T-helper 17 cell (primary cell): ENCODE results near the gene POLR3E. TPM values are rescaled to one million over a fixed set of nuclear protein-coding genes. Genes with fewer than 3 reads are reported as not detected.
"Not testable (repeated sequence)": the region's sequence is repeated elsewhere in the genome, so short reads cannot be mapped to it uniquely, and the experiment has no call there.

Source experiments
- ATAC-seq: fragments of 150-1000 bp; cut with Tn5 transposase; 2 replicates; pipeline ENCODE4 v1.10.0; 2021; ENCODE audit warnings: mild to moderate bottlenecking, moderate library complexity
- DNase-seq, 3 donors: peaks; one replicate each; pipeline versions ENCODE4 v3.0.0 to v3.0.0-alpha.2; 2020 to 2021
- H3K9me3 ChIP-seq: one replicate; pipeline ENCODE4 v1.7.0; 2013; ENCODE audit warnings: low read length, mild to moderate bottlenecking; ENCODE audit not compliant: control insufficient read depth, poor library complexity, severe bottlenecking
- H3K27ac Mint-ChIP-seq: one replicate; pipeline ENCODE4 v1.8.0; 2022; ENCODE audit warnings: mild to moderate bottlenecking, moderate library complexity, mixed read lengths
- H3K27me3 Mint-ChIP-seq: one replicate; pipeline ENCODE4 v1.8.0; 2022; ENCODE audit warnings: mixed read lengths
- H3K36me3 Mint-ChIP-seq: one replicate; pipeline ENCODE4 v1.8.0; 2022; ENCODE audit warnings: low read depth, mixed read lengths
- H3K4me1 Mint-ChIP-seq: one replicate; pipeline ENCODE4 v1.8.0; 2022; ENCODE audit warnings: mild to moderate bottlenecking, mixed read lengths
- H3K4me3 Mint-ChIP-seq: one replicate; pipeline ENCODE4 v1.8.0; 2022; ENCODE audit warnings: mild to moderate bottlenecking, moderate library complexity, mixed read lengths
- total RNA-seq, 4 donors: library from RNA in 2 of 4; stranded (reverse) in 2 of 4; gene quantifications; one replicate each; pipeline ENCODE4 v1.2.3 and lab custom pipeline; 2022 to 2026

Gene POLR3E
- total RNA-seq, 2 donors from 2014 or later = 159 to 219 TPM

DNA sequence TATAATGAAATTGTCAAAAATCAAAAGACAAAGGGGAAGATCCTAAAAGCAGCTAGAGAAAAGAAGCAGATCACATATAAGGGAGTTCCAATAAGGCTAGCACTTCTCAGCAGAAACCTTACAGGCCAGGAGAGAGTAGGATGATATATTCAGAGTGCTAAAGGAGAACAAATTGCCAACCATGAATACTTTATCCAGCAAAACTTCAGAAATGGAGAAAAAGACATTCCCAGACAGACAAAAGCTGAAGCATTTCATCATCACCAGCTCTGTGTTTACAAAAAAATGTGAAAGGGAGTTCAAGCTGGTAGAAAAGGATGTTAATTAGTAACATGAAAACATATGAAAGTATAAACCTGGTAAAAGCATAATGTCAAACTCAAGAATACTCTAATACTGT lies 39.8 kb downstream of the POLR3E start:
- ATAC-seq (no peak), DNase-seq (no peak)
- Mint-ChIP-seq H3K4me1 (peaks cover 3% of the 10 kb centered on the region), H3K27ac (no peak overlapping the region), H3K4me3 (no peak overlapping the region), H3K27me3 (no peaks in the 10 kb centered on the region), H3K36me3 (peaks cover 4% of the 10 kb centered on the region)
- peaks cover 18% of the 10 kb centered on the region for H3K9me3 ChIP-seq

DNA sequence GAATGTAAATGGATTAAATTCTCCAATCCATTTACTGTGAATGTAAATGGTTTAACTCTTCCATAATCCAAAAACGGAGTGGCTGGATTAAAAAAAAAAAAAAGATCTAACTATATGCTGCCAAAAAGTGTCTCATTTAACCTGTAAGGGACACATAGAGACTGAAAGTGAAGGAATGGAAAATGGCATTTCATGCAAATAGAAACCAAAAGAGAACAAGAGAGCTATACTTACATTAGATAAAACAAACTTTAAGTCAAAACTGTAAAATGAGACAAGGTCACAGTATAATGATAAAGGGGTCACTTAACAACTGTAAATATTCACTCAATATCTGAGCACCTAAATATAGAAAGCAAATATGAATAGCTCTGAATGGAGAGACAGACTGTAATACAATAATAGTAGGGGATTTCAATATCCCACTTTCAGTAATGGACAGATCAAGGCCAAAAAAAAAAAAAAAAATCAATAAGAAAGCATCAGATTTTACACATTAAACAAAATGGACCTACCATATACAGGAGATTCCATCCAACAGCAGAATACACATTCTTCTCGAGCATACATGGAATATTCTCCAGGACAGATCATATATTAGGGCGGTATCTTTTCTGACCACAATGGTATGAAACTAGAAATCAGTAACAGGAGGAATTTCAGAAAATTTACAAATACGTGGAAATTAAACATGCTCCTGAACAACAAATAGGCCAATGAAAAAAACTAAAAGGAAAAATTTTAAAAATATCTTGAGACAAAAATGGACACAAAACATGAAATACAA lies 40.8 kb downstream of the POLR3E start:
- no peak for DNase-seq
- peaks cover 18% of the 10 kb centered on the region for H3K9me3 ChIP-seq
- H3K36me3 Mint-ChIP-seq = peaks cover 4% of the 10 kb centered on the region
- peaks cover 5% of the 10 kb centered on the region for H3K4me1 Mint-ChIP-seq
- H3K27ac Mint-ChIP-seq = no peak overlapping the region
- no peak overlapping the region for H3K4me3 Mint-ChIP-seq
- no peak for ATAC-seq
- H3K27me3 Mint-ChIP-seq = no peaks in the 10 kb centered on the region

DNA sequence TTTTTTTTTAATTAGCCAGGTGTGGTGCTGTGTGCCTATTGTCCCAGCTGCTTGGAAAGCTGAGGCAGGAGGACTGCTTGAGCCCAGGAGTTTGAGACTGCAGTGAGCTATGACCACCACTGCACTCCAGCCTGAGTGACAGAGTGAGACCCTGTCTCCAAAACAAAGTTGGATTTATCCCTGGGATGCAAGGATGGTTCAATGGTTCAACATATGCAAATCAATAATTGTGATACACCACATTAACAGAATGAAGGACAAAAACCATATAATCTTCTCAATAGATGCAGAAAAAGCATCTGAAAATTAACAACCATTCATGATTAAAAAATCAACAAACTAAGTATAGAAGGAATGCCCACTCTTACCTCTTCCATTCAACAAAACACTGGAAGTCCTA lies 43.7 kb downstream of the POLR3E start:
- Mint-ChIP-seq H3K4me3 (no peak overlapping the region), H3K36me3 (peaks cover 2% of the 10 kb centered on the region), H3K4me1 (peaks cover 6% of the 10 kb centered on the region), H3K27me3 (no peaks in the 10 kb centered on the region), H3K27ac (peak overlapping the region; percentile 44)
- no peak for DNase-seq
- peaks cover 18% of the 10 kb centered on the region for H3K9me3 ChIP-seq
- ATAC-seq = no peak

DNA sequence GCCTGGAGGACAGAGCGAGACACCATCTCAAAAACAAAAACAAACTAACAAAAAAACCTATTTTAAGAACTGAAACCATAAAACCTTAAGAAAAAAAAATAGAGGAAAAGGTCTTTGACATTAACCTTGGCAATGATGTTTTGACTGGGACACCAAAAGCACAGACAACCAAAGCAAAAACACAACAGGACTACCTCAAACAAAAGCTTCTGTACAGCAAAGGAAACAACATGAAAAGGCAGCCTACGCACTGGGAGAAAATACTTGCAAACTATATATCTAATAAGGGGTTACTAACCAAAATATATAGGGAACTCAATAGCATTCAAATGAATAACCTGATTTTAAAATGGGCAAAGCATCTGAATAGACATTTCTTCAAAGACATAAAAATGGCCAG lies 44.9 kb downstream of the POLR3E start:
- Mint-ChIP-seq H3K4me3 (no peak overlapping the region), H3K4me1 (peaks cover 7% of the 10 kb centered on the region), H3K27me3 (no peaks in the 10 kb centered on the region), H3K36me3 (peaks cover 2% of the 10 kb centered on the region), H3K27ac (no peak overlapping the region)
- no peak for DNase-seq
- H3K9me3 ChIP-seq = peaks cover 13% of the 10 kb centered on the region
- no peak for ATAC-seq

DNA sequence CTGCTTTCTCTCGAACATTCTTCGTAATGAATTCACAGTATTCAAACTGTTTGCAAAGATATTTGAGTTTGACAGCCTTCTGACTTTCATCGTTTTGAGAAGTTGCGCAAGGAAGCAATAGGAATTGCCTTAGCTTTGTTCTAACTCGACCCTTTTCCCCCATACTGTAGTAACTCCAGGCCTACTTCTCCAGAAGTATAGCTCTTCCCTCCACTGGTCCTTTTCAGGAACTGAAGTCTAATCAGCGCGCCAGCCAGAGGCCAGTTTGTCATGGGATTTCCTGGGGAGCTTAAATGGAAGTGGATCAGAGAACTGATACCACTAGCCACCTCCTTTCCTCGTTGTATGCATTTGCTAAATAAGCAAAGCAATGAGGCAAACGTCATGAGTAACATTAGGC lies 49.3 kb downstream of the POLR3E start:
- H3K4me3 Mint-ChIP-seq = no peak overlapping the region
- H3K36me3 Mint-ChIP-seq = peaks cover 6% of the 10 kb centered on the region
- no peaks in the 10 kb centered on the region for H3K27me3 Mint-ChIP-seq
- DNase-seq (no peak), ATAC-seq (no peak)
- peak overlapping the region; percentile 45 for H3K27ac Mint-ChIP-seq
- peaks cover 13% of the 10 kb centered on the region for H3K4me1 Mint-ChIP-seq
- H3K9me3 ChIP-seq = peaks cover under 1% of the 10 kb centered on the region

DNA sequence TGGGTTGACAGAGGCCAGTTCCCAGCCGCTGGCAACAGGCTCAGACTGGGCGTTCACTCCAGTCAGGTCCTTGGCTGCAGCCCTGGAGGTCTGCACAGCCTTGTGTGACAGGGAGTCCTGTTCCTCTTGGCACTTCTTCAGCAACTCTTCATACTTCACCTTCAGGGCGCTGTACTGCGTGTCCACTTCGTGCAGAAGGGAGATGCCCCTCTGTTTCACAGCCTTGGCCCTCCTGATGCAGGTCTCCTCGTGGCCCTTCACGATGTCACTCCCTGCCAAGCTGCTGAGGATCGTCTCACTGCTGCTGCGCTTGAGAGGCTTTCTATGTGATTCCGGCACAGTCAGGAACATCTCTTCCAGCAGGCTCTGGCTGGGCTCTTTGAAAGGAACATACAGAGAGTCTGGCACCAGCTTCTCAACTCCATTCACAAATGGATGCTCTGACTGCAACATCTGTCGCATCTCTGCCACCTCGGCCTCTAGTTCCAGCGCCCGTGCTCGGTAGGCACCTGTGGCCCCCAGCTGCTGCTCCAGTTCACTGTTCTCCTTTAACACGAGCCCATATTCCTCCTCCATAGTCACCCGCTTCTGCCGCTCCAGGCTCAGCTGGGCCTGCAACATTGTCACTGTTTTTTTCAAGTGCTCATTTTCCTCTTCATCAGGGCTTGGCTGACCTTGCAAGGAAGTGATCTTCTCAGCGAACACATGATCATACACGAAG lies 50.1 kb downstream of the POLR3E start:
- peaks cover 6% of the 10 kb centered on the region for H3K36me3 Mint-ChIP-seq
- DNase-seq (no peak), ATAC-seq (no peak)
- no peaks in the 10 kb centered on the region for H3K27me3 Mint-ChIP-seq
- no peak overlapping the region for H3K4me3 Mint-ChIP-seq
- no peaks in the 10 kb centered on the region for H3K9me3 ChIP-seq
- H3K4me1 Mint-ChIP-seq = peaks cover 15% of the 10 kb centered on the region
- H3K27ac Mint-ChIP-seq = peak overlapping the region; percentile 45

DNA sequence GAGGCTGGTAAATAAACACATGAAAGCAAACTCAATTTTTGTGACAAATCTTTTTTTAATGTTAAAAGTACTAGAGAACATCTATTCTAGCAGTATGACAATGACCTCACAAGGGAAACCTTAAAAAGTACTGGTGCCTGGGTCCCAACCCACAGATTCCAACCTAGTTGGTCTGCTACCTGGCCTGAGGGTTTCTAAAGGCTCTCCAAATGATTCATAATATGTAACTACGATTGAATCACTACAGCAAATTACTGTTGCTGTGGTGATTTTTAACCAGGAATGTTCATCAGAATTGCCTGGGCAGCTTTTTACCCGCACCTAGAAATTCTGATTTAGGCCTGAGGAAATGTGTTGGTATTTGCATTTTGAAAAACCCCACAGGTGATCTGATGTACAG lies 51.1 kb downstream of the POLR3E start:
- Mint-ChIP-seq H3K27me3 (no peaks in the 10 kb centered on the region), H3K4me3 (no peak overlapping the region), H3K27ac (no peak overlapping the region), H3K4me1 (peaks cover 15% of the 10 kb centered on the region), H3K36me3 (peaks cover 6% of the 10 kb centered on the region)
- no peaks in the 10 kb centered on the region for H3K9me3 ChIP-seq
- DNase-seq (no peak), ATAC-seq (no peak)

DNA sequence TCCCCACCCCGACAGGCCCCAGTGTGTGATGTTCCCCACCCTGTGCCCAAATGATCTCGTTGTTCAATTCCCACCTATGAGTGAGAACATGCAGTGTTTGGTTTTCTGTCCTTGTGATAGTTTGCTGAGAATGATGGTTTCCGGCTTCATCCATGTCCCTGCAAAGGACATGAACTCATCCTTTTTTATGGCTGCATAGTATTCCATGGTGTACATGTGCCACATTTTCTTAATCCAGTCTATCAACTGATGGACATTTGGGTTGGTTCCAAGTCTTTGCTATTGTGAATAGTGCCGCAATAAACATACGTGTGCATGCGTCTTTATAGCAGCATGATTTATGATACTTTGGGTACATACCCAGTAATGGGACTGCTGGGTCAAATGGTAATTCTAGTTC lies 53.8 kb downstream of the POLR3E start:
- H3K36me3 Mint-ChIP-seq, H3K9me3 ChIP-seq, H3K4me3 Mint-ChIP-seq, DNase-seq, H3K27me3 Mint-ChIP-seq, ATAC-seq: not testable (repeated sequence)
- Mint-ChIP-seq H3K27ac (peak overlapping the region; percentile 4), H3K4me1 (peaks cover 33% of the 10 kb centered on the region)

DNA sequence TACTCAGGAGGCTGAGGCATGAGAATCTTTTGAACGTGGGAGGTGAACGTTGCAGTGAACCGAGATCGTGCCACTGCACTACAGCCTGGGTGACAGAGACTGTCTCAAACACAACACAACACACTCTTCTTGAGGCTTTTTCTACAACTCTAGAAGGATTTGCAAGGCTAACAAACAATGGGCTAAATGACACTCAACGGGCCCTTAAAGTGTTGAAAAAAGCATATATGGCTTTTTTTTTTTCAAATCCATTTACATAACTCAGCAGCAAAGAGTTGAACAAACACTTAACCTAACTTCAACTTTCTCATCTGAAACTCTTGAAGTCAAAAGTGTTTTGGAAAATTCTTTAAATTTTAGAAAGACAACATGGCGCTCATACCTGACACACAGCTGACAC lies 54.9 kb downstream of the POLR3E start:
- Mint-ChIP-seq H3K4me3 (no peak overlapping the region), H3K36me3 (peaks cover 8% of the 10 kb centered on the region), H3K4me1 (peaks cover 33% of the 10 kb centered on the region), H3K27me3 (no peaks in the 10 kb centered on the region), H3K27ac (peak overlapping the region; percentile 4)
- ATAC-seq (no peak), DNase-seq (no peak)
- no peaks in the 10 kb centered on the region for H3K9me3 ChIP-seq

DNA sequence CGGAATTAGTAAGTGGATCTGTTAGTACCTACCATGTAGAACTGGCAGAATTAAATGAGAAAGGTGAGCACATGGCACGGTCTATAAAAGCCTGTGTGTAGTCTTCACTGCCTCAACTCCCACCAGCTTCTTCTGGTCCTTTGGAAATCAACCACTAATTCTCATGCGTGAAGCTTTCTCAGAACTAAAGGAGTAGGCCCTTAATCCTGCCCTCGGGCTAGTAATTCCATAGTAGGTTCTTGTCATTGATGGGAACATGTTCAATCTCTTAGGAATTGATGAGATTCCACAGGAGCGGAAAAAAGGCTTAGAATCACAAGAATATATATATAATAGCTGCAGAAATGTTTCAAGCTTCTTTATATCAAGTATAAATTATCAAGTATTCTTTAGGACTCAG lies 55.5 kb downstream of the POLR3E start:
- H3K9me3 ChIP-seq = no peaks in the 10 kb centered on the region
- ATAC-seq (no peak), DNase-seq (no peak)
- H3K36me3 Mint-ChIP-seq = peaks cover 7% of the 10 kb centered on the region
- H3K27ac Mint-ChIP-seq = peak overlapping the region; percentile 9
- no peaks in the 10 kb centered on the region for H3K27me3 Mint-ChIP-seq
- H3K4me1 Mint-ChIP-seq = peaks cover 37% of the 10 kb centered on the region
- H3K4me3 Mint-ChIP-seq = no peak overlapping the region

DNA sequence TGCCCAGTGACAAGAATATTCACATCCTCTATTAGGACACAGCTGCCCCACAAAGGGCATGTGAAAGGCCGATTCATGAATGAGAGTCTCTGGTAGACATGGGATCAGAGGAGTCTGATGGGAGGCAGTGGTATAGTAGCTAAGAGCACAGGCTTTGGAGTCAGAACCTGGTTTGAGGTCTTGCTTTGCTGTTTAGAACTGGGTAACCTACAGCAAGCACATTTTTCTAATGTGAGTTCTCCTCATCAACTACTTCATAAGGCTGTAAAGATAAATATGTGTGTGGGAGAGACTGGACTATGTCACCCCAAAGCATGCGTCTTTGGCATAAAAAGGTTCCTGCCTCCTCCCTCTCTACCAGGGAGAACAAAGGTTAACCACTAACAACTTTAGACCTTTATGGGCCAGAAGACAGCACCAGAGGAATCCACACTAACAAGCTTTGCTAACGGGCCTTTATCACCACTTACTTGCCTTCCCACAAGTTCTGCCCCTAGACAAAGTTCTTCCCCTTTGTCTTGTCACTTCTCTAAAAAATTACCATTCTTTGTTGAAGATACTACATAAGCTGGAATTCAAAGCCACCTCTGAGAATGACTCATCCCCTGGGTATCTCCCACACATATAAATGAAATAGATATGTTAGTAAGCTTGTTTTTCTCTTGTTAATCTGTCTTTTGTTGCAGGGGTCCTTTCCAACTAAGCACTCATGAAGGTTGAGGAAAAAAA lies 56.1 kb downstream of the POLR3E start:
- Mint-ChIP-seq H3K27me3 (no peaks in the 10 kb centered on the region), H3K4me1 (peaks cover 42% of the 10 kb centered on the region), H3K27ac (peak overlapping the region; percentile 94), H3K36me3 (peaks cover 7% of the 10 kb centered on the region), H3K4me3 (peak overlapping the region; percentile 21)
- peak; percentile 36 for ATAC-seq
- H3K9me3 ChIP-seq = no peaks in the 10 kb centered on the region
- DNase-seq = no peak

DNA sequence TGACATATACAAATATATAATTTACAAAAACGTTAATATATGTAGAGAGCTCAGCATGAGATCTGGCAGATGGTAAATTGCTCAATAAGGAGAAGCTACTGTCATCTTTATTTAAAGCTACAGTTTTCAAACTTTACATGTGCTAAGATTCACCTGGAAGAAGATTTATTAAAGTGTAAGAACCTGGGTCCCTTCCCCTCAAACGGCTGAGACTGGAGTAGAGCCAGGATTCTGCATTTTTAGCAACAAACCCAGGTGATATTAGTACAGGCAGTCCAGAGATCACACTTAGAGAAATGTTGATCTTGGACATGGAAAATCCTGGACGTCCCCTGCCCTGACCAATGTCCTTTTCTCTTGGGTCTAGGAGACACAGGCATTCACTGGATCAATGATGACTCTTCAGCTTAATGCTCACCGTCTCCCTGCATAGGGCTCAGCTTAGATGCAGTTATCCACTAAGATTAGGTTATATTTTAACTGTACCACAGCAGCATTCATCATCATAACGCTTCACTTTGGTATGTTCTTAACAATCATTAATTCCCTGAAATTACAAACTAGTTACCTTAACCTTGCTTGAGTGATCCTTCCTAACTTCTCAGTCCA lies 56.8 kb downstream of the POLR3E start:
- H3K9me3 ChIP-seq = no peaks in the 10 kb centered on the region
- ATAC-seq (no peak), DNase-seq (no peak)
- no peak overlapping the region for H3K4me3 Mint-ChIP-seq
- H3K27me3 Mint-ChIP-seq = no peaks in the 10 kb centered on the region
- peak overlapping the region; percentile 94 for H3K27ac Mint-ChIP-seq
- H3K36me3 Mint-ChIP-seq = peaks cover 7% of the 10 kb centered on the region
- peaks cover 42% of the 10 kb centered on the region for H3K4me1 Mint-ChIP-seq

DNA sequence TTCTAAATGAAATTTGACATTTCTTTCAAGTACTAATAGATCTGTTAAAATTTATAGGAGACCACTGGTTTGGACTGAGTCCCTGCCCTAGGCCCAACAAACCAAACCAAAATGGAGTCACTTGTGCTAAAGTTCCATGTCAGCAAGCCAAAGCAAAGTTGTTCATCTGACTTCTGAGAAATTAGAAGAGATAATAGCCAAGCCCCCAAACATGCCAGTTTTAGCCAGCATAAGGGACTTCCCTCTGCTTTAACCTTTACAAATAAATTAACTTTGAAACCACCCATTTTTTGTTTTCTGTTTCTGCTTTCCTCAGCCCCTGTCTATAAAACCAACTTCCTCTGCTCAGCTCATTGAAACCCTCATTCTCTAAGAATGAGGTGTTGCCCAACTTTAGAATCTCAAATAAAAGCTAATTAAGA lies 58.3 kb downstream of the POLR3E start:
- H3K4me1 Mint-ChIP-seq = peaks cover 45% of the 10 kb centered on the region
- H3K4me3 Mint-ChIP-seq = peak overlapping the region; percentile 49
- no peaks in the 10 kb centered on the region for H3K27me3 Mint-ChIP-seq
- H3K27ac Mint-ChIP-seq = peak overlapping the region; percentile 94
- H3K36me3 Mint-ChIP-seq = peaks cover 2% of the 10 kb centered on the region
- DNase-seq = no peak
- ATAC-seq = peak; percentile 15
- no peaks in the 10 kb centered on the region for H3K9me3 ChIP-seq
